GM12892 (cell line): ENCODE measurements around the gene IFNGR1.
"Not testable (repeated sequence)": the region's sequence is repeated elsewhere in the genome, so short reads cannot be mapped to it uniquely, and the experiment has no call there.

ENCODE experiments used
- DNase-seq: peaks from one replicate; pipeline ENCODE4 v3.0.0; 2011; ENCODE audit not compliant: insufficient read length
- FAIRE-seq: peaks from 2 replicates; lab custom pipeline; 2011; peaks lifted over from hg19 to GRCh38; lab: Jason Lieb, UNC
- POLR2A ChIP-seq: IDR thresholded peaks from 2 replicates; pipeline ENCODE4 v1.6.1; 2011; ENCODE audit warnings: low read depth, low read length, control low read depth
- POLR2AphosphoS5 ChIP-seq: IDR thresholded peaks from 2 replicates; pipeline ENCODE4 v1.6.1; 2011; ENCODE audit warnings: low read depth, low read length, control low read depth
- TAF1 ChIP-seq: IDR thresholded peaks from 2 replicates; pipeline ENCODE4 v1.6.1; 2011; ENCODE audit warnings: low read depth, mild to moderate bottlenecking, control low read depth, low read length, borderline replicate concordance

Gene IFNGR1

DNA sequence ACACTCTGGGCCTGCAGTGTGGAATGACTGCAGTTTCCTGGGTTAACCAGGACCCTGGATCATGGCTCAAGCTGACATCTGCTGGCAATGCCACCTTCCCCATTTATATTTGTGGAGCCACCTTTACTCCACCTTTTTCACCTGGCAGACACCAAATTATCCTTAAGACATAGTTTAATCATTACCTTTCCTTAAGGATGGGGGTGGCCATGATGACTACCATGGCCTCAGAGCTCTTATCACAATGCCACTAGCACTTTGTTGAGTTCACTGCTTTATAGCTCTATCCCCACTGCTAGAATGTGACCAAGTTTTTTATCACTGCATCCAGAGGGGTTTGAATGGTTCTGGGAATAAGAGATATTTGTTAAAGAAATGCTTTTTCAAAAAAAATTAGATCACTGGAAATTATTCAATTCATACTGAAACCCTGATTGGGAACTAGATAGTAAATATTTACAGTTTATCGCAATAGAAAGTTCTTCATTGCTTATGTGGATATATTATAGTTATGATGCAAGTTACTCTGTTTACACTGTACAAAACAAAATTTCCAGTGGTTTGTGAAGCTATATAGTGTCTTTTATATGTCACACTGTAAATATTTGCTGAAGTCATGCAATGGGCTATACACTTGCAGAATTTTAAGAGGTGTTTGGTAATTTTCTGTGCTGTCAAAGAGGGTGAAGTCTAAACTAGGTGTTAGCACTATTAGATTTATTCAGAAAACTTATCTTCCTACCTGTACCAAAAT lies 37.3 kb upstream of the IFNGR1 start:
- DNase-seq = no peak

DNA sequence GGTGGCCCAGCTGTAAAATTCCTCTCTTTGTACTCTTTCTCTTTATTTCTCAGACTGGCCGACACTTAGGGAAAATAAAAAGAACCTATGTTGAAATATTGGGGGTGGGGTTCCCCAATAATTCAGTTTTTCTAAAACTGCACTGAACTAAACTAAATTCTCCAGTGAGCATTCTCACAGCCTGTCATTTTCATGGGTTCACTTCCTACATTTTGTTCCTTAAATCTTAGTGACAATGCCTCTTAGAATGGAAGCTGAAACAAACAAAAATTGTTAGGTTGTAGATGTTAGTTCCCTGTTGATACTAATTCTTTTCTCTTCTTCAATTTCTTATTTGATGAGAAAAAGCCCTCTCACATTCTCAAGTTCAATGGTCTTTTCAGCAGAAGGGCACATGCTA lies 35.8 kb upstream of the IFNGR1 start:
- DNase-seq (no peak), FAIRE-seq (no peak)
- TF ChIP-seq POLR2AphosphoS5 (no peak), POLR2A (no peak), TAF1 (no peak)

More for the DNA sequence above, 37.3 kb upstream of the IFNGR1 start:
- no peak for FAIRE-seq
- no peak for TF ChIP-seq TAF1
- TF ChIP-seq POLR2AphosphoS5 = no peak
- no peak for TF ChIP-seq POLR2A

DNA sequence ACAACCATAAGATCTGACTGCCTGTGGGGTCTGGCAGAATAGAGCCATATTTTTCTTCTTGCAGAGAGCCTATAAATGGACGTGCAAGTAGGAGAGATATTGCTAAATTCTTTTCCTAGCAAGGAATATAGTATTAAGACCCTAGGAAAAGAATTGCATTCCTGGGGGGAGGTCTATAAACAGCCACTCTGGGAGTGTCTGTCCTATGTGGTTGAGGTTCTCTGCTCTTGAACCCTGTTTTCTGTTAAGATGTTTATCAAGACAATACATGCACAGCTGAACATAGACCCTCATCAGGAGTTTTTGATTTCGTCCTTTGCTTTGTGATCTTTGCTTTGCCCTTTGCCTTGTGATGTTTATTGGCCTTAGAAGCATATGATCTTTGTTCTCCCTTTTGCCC lies 35.2 kb upstream of the IFNGR1 start:
- not testable (repeated sequence) for FAIRE-seq, DNase-seq

DNA sequence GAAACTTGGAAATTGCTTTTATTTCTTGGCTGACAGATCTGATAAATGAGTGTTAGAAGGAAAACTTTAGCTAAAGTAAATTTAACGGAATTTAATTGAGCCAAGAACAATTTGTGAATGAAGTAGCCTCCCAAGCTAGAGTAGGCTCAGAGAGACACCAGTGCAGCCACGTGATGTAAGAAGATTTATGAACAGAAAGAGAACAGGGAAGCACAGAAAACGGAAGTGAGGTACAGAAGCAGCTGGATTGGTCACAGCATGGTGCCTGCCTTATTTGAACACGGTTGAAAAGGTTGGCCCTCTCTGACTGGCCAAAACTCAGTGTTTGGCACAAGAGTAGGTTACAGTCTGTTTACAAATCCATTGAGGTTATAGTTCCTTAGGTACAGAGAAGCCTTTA lies 29.5 kb upstream of the IFNGR1 start:
- DNase-seq (no peak), FAIRE-seq (peak; percentile 86)
- TF ChIP-seq TAF1 (no peak), POLR2A (no peak), POLR2AphosphoS5 (no peak)

DNA sequence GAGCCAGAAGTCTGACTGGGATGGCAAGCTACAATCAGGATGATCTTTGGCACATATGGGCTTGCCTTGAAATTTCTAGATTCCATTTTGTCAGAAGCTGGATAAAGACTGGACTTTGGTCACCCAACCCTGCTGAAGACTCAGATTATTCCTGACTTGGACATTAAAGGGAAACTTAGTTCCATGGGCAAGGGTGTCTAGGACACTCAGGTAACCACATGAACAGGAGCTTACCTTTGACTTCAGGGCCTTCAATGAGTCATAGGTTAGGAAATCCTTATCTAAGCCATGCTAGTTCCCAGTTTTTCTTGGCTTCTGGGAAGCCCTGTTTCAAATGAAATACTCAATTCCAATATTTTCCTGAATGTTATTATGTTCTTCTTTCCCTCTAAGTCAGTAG lies 28.5 kb upstream of the IFNGR1 start:
- DNase-seq = no peak
- no peak for TF ChIP-seq POLR2A
- no peak for TF ChIP-seq POLR2AphosphoS5
- no peak for TF ChIP-seq TAF1
- no peak for FAIRE-seq

DNA sequence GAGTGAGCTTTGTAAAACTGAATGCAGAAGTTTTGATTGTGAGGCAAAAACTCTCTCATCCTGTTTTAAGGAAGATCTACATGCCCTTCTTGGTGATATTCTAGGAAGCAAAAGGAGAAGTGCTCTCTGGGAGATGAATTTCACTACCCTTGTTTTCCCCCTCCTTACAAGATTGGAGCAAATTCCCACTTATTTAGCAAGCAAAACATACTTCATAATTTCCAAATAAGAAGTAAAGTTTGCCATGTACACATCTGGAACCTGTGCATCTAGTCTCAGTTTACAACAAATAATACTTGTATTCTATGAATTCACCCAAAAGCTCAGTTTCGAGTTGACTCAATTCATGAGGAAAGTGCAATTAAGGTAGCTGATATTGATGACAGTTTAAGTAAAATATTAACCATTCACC lies 27.6 kb upstream of the IFNGR1 start:
- DNase-seq (no peak), FAIRE-seq (peak; percentile 27)
- TF ChIP-seq POLR2AphosphoS5 = no peak
- no peak for TF ChIP-seq POLR2A
- TF ChIP-seq TAF1 = no peak

DNA sequence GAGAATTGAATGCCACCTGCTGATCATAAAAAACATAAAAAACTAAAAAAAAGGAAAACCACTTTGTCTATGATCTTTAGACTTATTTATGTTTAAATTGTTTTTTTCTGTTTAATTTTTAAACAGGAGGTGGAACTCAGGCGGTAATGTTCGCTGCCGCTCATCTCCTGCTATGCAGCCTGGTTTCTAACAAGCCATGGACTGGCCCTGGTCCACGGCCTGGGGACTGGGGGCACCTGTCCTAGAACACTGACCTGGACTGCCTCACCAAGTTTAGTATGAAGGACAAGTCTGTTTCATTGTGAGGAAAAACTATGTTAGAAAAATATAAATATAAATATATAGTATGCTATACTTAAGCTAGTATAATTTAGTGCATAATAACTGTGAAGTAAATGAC lies 27.0 kb upstream of the IFNGR1 start:
- FAIRE-seq = no peak
- DNase-seq = no peak
- TF ChIP-seq POLR2AphosphoS5 (no peak), POLR2A (no peak), TAF1 (no peak)

DNA sequence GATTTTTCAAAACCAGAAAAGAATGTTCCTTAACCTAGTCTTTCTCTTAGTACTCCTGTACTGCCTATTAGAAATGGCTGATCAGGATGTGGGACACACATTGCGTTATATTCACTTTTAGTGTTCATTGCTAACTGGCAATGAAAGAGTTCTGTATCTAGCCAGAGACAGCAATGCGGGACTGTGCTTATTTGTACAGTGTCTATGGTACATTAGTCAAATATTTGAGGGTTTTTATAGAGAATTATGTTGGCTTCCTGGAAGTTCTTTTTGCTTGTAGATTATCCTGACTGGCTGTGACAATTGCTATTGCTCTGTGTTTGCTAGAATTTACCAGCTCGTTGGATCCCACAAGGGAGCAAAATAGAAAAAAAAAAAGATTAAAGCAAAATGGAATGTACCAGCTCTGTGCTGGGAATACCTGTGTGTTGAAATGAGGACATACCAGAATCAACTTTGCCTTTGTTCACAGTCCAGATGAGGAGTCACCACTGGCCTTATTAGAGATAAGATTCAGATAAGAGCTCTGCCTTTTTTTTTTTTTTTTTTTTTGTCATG lies 22.4 kb upstream of the IFNGR1 start:
- TF ChIP-seq TAF1 (no peak), POLR2A (no peak), POLR2AphosphoS5 (no peak)
- no peak for DNase-seq
- FAIRE-seq = no peak

DNA sequence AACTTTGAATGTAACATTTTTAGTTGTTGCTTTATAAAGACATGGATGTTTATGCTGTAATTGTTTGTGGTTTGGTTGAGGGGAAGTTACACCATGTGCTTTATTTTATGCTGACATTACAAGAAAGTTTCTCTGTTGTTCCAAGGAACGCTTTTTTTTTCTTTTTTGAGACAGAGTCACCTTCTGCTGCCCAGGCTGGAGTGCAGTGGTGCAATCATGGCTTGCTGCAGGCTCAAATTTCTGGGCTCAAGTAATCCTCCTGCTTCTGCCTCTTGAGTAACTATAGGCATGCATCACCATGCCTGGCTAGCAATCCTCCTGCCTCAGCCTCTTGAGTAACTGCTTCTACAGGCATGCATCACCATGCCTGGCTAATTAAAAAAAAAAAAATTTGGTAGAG lies 21.0 kb upstream of the IFNGR1 start:
- no peak for DNase-seq
- TF ChIP-seq POLR2AphosphoS5 = no peak
- no peak for TF ChIP-seq TAF1
- TF ChIP-seq POLR2A = no peak
- FAIRE-seq = no peak

DNA sequence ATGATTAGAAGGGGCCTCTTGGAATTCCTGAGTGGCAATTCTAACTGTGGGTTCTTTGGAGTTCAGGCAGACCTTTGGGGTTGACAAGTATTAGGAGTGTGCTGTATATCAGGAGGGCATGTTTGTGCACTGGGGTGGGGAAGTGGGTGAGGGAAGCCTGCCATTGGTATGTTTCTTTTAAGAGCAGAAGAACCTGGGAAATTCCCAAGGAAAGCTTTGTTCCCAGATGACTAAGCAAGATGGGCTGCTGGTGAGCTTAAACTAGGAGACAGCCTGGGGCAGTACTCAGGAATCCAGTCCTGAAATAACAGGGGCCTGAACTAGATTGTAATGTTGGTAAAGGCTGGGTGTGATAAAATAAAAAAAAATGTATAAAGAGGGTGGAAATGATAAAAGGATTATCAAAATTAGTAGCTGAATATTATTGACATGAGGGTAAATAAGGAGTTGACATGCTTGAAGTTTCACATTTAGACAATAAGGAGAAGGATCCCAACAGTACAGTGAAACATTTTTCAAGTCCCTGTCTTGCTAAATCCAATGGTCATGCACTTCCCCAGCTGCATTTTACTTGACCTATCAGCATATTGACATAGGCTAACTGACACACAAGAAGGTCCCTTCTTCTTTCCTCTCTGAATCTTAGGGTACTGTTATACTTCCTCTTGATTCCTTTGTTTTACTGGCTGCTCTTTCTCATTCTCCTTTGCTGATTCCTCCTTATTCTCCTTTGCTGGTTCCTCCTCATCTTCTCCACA lies 18.4 kb upstream of the IFNGR1 start:
- FAIRE-seq (peak; percentile 30), DNase-seq (no peak)
- no peak for TF ChIP-seq TAF1
- no peak for TF ChIP-seq POLR2A
- no peak for TF ChIP-seq POLR2AphosphoS5

DNA sequence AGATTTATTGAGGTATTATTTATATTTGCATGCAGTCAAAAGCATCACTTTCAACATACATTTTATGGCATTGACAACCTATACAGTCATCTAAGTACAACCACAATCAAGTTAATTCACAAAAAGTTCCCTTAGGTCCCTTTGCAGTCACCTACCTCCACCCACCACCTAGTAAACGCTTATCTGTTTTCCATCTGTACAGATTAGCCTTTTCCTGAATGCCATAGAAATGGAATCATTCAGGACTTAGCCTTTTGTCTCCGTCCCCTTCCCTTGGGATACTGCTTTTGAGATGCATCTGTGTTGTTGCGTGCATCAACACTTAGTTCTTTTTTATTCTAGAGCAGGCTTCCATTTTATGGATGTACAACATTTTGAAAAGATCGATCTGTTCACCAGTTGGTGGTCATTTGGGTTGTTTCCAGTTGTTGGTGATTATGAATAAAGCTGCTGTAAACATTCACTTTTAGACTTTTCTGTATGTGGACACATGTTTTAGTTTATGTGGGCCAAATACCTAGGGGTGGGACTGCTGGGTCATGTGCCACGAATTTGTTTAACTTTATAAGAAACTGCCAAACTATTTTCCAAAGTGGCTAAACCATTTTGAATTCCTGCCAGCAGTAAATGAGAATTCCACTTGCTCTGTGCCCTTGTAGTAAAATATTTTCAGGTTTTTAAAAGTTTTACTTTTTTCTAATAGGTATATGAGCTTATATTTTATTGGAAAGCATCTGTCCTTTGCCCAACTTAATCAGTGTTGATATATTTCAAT lies 17.6 kb upstream of the IFNGR1 start:
- FAIRE-seq = no peak
- DNase-seq = no peak

DNA sequence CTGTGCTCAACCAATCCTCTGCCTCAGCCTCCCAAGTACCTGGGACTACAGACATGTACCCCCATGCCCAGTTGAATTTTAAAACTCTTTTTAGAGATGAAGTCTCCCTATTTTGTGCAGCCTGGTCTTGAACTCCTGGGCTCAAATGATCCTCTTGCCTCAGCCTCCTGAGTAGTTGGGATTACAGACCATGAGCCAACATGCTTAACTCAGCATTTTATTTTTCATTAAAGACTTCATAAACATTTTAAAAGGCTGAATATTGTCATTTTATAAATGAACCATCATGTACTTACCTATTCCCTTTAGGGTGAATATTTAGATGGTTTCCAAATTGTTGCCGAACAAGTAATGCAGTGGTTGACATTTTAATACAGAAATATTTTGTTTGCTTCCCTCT lies 16.5 kb upstream of the IFNGR1 start:
- TF ChIP-seq POLR2A (no peak), POLR2AphosphoS5 (no peak), TAF1 (no peak)
- no peak for DNase-seq
- no peak for FAIRE-seq

More for the DNA sequence above, 17.6 kb upstream of the IFNGR1 start:
- no peak for TF ChIP-seq TAF1
- no peak for TF ChIP-seq POLR2A
- TF ChIP-seq POLR2AphosphoS5 = no peak
